Mesodermal cell (in vitro differentiated cells): Measurements from ENCODE around the gene GNPNAT1.
A peak's percentile ranks its signal among the peaks of the same experiment; 100 is the strongest.

Experiments
- H3K27ac ChIP-seq: 2 replicates; pipeline ENCODE4 v1.7.0; 2013; ENCODE audit warnings: mild to moderate bottlenecking, low read depth, low read length, moderate library complexity; ENCODE audit not compliant: severe bottlenecking
- H3K36me3 ChIP-seq: 2 replicates; pipeline ENCODE4 v1.7.1; 2013; ENCODE audit warnings: mild to moderate bottlenecking, low read length, moderate library complexity; ENCODE audit not compliant: control insufficient read depth, insufficient read depth
- H3K4me1 ChIP-seq: one replicate; pipeline ENCODE4 v1.7.1; 2013; ENCODE audit warnings: mild to moderate bottlenecking, low read length; ENCODE audit not compliant: insufficient read depth, control insufficient read depth, poor library complexity, severe bottlenecking
- H3K4me3 ChIP-seq: 2 replicates; pipeline ENCODE4 v1.7.0; 2013; ENCODE audit warnings: low read length, control low read depth, mild to moderate bottlenecking; ENCODE audit not compliant: insufficient read depth, poor library complexity, severe bottlenecking; ENCODE audit errors: extremely low read depth
- H3K9me3 ChIP-seq: 2 replicates; pipeline ENCODE4 v1.7.1; 2013; ENCODE audit warnings: mild to moderate bottlenecking, low read length, moderate library complexity; ENCODE audit not compliant: control insufficient read depth
- WGBS, 2 experiments: methylation state at CpG; one replicate each; pipeline ENCODE4 v1.1.5; 2013; ENCODE audit warnings: missing lambda C conversion rate in 2 of 2; ENCODE audit not compliant: insufficient coverage in 2 of 2; 5-methylcytosine and 5-hydroxymethylcytosine counted together

The GNPNAT1 gene

GRCh38 chr14:52759145-52759544, 32.3 kb downstream of the GNPNAT1 start:
- Histone ChIP-seq H3K27ac (no peak overlapping the region), H3K9me3 (no peaks in the 10 kb centered on the region), H3K36me3 (peaks cover 30% of the 10 kb centered on the region), H3K4me3 (no peak overlapping the region), H3K4me1 (no peaks in the 10 kb centered on the region)
- WGBS, 2 experiments, result no CpG with 5 or more reads among the region's 1 CpG

- H3K4me1 ChIP-seq, result no peaks in the 10 kb centered on the region
Observed at GRCh38 chr14:52755607-52756316, 35.6 kb downstream of the GNPNAT1 start.

GRCh38 chr14:52748647-52749292, 42.6 kb downstream of the GNPNAT1 start:
- H3K4me1 ChIP-seq, result no peaks in the 10 kb centered on the region
- WGBS, 2 experiments, result 93 to 95% methylated on average over 4 to 5 of the region's 8 CpGs
- H3K9me3 ChIP-seq, result no peaks in the 10 kb centered on the region
- peaks cover 27% of the 10 kb centered on the region for H3K36me3 ChIP-seq
- H3K27ac ChIP-seq, result no peak overlapping the region
- H3K4me3 ChIP-seq, result no peak overlapping the region

More at GRCh38 chr14:52755607-52756316, 35.6 kb downstream of the GNPNAT1 start:
- Histone ChIP-seq H3K9me3 (no peaks in the 10 kb centered on the region), H3K27ac (no peak overlapping the region), H3K36me3 (peaks cover 11% of the 10 kb centered on the region), H3K4me3 (no peak overlapping the region)
- 100% methylated on average over 2 to 3 of the region's 5 CpGs for WGBS, 2 experiments

- H3K27ac ChIP-seq, result no peak overlapping the region
- H3K4me3 ChIP-seq, result no peak overlapping the region
- no peaks in the 10 kb centered on the region for H3K4me1 ChIP-seq
- no peaks in the 10 kb centered on the region for H3K9me3 ChIP-seq
- peaks cover 13% of the 10 kb centered on the region for H3K36me3 ChIP-seq
Observed at GRCh38 chr14:52741865-52742264, 49.5 kb downstream of the GNPNAT1 start.

- H3K36me3 ChIP-seq, result peaks cover 11% of the 10 kb centered on the region
- no peak overlapping the region for H3K4me3 ChIP-seq
- peaks cover 4% of the 10 kb centered on the region for H3K4me1 ChIP-seq
- WGBS, 2 experiments, result no CpG with 5 or more reads among the region's 1 CpG
- no peak overlapping the region for H3K27ac ChIP-seq
- H3K9me3 ChIP-seq, result no peaks in the 10 kb centered on the region
Observed at GRCh38 chr14:52740751-52741150, 50.7 kb downstream of the GNPNAT1 start.

- no peak overlapping the region for H3K4me3 ChIP-seq
- peaks cover 10% of the 10 kb centered on the region for H3K4me1 ChIP-seq
- H3K27ac ChIP-seq, result no peak overlapping the region
- no peaks in the 10 kb centered on the region for H3K9me3 ChIP-seq
- peaks cover 24% of the 10 kb centered on the region for H3K36me3 ChIP-seq
Observed at GRCh38 chr14:52738409-52738808, 53.0 kb downstream of the GNPNAT1 start.

GRCh38 chr14:52735921-52736489, 55.4 kb downstream of the GNPNAT1 start:
- no peak overlapping the region for H3K27ac ChIP-seq
- WGBS, 2 experiments, result 41 to 60% methylated on average over 1 of the region's 1 CpG
- no peak overlapping the region for H3K4me3 ChIP-seq
- peaks cover 43% of the 10 kb centered on the region for H3K36me3 ChIP-seq
- H3K9me3 ChIP-seq, result no peaks in the 10 kb centered on the region
- peaks cover 12% of the 10 kb centered on the region for H3K4me1 ChIP-seq

GRCh38 chr14:52733824-52734223, 57.6 kb downstream of the GNPNAT1 start:
- 94 to 100% methylated on average over 2 to 7 of the region's 9 CpGs for WGBS, 2 experiments
- Histone ChIP-seq H3K27ac (no peak overlapping the region), H3K4me1 (peaks cover 12% of the 10 kb centered on the region)

GRCh38 chr14:52730709-52731111, 60.7 kb downstream of the GNPNAT1 start:
- Histone ChIP-seq H3K36me3 (peaks cover 58% of the 10 kb centered on the region), H3K4me3 (peak overlapping the region; percentile 96), H3K27ac (peak overlapping the region; percentile 85), H3K4me1 (peaks cover 8% of the 10 kb centered on the region), H3K9me3 (no peaks in the 10 kb centered on the region)
- WGBS, 2 experiments, result 2 to 4% methylated on average over 7 to 11 of the region's 11 CpGs

More at GRCh38 chr14:52733824-52734223, 57.6 kb downstream of the GNPNAT1 start:
- Histone ChIP-seq H3K4me3 (no peak overlapping the region), H3K36me3 (peaks cover 42% of the 10 kb centered on the region), H3K9me3 (no peaks in the 10 kb centered on the region)

GRCh38 chr14:52729925-52730708, 61.3 kb downstream of the GNPNAT1 start, which contains the start of gene STYX:
Gene STYX (plus strand): TSS chr14:52730166. CDS start chr14:52730475, 309 bp downstream.
- Histone ChIP-seq H3K36me3 (peaks cover 64% of the 10 kb centered on the region), H3K4me1 (peaks cover 3% of the 10 kb centered on the region)
- 0% methylated on average over 32 to 48 of the region's 72 CpGs for WGBS, 2 experiments

More at GRCh38 chr14:52729925-52730708, 61.3 kb downstream of the GNPNAT1 start, which contains the start of gene STYX:
- no peaks in the 10 kb centered on the region for H3K9me3 ChIP-seq
- peak within 1 kb of the TSS; percentile 96 for H3K4me3 ChIP-seq
- H3K27ac ChIP-seq, result peak within 1 kb of the TSS; percentile 85
